DMS 273 (cell line): ENCODE data around the gene NOD2.
A peak's percentile ranks its signal among the peaks of the same experiment; 100 is the strongest.

Experiments
- DNase-seq: peaks from one replicate; lab custom pipeline; 2025; ENCODE audit not compliant: unreplicated experiment; lab: John Stamatoyannopoulos, UW

Gene NOD2

DNA sequence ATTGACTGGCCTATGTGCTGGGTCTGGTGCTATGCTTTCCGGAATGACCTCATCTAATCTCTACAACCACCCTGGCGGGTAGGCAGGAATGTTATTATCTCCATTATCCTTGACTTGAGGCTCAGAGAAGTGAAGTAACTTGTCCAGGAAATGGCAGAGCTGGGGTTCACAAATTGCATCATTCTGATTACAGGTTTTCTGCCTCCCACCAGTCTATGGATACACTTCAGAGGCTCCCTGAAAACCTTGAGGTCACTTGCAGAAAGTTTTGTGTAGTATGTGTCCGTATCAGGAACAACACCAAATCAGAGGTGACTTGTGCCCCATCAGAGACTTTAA lies 19.1 kb downstream of the NOD2 start:
- peak; percentile 40 for DNase-seq

DNA sequence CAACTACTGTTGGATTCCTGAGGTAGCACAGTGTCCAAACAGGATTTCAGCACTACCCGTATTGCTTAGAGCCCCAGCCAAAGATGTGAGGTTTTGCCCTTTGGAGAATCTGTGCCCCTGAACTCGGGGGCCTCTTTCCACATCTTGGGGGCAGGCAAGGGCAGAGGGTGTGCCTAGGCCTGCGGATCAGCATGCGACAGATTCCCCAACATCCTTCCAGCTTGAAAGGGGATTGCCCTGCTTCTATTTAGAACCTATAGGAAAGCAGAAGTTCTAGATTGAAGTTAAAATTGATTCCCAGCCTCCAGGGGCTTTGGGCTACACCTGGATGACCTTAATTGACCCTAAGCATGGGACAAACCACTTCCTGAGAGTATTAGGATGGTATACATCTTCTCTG lies 19.6 kb downstream of the NOD2 start:
- DNase-seq = peak; percentile 37

GRCh38 chr16:50717091-50717490 lies 23.7 kb downstream of the NOD2 start:
- DNase-seq = no peak

DNA sequence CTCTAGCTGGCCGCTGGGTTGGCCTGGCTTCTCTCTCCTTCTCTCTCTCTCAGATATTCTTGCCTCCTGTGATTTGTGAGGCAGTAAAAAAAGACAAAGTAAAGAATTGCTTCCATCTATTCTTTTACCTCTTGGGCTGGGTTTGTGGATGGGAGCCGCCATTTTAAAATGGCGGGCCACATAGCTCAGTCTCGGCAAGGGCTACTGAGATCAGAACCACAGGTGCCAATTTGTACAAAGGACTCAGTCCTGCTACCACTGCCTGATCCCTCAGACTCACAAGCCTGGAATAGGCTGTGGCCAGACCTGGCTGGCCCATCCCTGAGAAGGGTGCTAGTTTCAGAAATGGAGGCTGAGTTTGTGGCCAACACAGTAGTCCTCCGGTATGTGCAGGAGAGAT lies 24.1 kb downstream of the NOD2 start:
- DNase-seq = no peak

DNA sequence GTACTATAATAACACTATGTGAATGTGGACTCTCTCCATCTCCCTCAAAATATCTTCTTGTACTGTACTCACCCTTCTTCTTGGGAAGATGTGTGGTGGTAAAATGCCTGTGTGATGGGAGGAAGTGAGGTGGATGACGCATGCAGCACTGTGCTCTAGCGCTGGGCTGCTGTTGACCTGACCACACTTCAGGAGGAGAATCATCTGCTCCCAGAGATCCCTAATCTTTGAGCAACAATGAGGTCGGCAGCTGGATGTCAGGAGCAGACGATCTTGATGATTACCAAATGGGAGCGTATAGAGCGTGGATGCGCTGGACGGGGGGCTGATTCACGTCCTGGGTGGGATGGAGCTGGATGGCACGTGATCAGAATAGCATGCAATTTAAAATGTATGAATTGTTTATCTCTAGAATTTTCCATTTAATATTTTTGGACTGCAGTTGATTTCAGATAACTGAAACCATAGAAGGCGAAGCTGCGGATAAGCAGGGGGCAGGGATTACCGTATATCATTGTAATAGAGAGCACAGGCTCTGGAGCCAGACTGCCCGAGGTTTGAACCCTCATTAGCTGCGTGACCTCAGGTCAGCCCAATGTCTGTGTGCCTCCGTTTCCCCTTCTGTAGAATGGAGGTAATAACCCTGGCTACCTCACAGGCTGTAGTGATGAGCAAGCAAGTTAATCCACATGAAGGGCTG lies 24.8 kb downstream of the NOD2 start:
- no peak for DNase-seq

GRCh38 chr16:50718761-50719400 lies 25.5 kb downstream of the NOD2 start:
- DNase-seq = no peak

DNA sequence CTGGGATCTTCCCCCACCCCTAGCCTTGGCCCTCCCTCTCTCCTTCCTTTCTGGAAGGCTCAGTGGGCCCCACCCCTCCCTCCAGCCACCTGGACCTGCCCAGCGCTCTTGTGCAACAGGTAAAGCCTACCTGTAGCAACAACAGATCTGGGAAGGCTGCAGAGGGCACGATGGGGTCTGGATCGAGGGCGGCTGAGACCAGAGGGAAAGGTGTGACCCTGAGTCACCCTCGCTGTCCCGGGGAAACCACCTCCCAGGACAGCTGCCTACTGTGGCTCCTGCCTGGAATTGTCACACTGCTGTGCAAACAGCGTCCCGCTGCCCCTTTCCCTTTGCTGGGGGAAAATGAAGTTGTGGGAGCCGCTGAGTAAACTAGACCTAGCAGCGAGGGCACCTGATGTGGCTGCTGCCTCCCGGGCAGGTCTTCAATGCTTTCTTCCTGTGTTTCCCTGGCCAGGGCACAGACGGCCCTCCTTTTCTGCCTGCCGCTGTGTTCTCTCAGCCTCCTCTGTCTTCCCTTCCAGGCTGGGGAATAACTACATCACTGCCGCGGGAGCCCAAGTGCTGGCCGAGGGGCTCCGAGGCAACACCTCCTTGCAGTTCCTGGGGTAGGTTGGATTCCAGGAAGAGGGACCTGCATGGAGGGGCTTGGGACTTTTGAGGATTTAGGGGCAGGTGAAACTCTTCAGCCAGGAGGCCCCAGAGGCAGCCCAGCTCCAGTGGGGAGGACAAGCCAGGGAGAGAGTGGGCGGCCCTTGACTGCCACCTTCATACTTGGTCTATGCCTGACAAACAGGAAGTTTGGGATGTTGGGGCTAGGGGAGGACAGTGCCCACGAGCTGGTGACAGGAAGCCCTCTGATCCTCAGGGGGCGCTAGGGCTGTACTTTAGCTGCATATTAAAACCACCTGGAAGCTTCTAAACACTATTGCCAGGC lies 26.3 kb downstream of the NOD2 start:
- DNase-seq = no peak

GRCh38 chr16:50721549-50722404 lies 28.4 kb downstream of the NOD2 start:
- no peak for DNase-seq

- DNase-seq = no peak
These were observed 29.0 kb downstream of the NOD2 start for GRCh38 chr16:50722405-50722737.

DNA sequence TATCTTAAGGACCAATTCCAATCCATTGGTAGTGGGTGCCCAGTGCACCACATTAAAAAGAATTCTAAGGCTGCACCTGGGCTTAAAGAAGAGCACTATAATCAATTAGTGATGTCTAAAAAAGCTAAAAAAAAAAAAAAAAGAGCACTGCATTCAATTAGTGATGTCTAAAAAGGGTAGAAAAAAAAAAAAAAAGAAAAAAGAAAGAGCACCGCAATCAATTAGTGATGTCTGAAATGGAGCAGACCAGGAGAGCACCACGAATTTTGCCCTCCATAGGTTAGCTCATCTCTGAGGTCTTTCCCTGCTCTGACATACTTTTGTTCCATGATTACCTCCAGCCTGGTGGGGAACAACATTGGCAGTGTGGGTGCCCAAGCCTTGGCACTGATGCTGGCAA lies 29.6 kb downstream of the NOD2 start:
- DNase-seq = no peak

GRCh38 chr16:50724306-50724705 lies 30.9 kb downstream of the NOD2 start:
- peak; percentile 13 for DNase-seq

- DNase-seq = no peak
These were observed 38.0 kb downstream of the NOD2 start for GRCh38 chr16:50731130-50731988.

- DNase-seq = no peak
These were observed 38.8 kb downstream of the NOD2 start for GRCh38 chr16:50731989-50732832.

- DNase-seq = no peak
These were observed 40.1 kb downstream of the NOD2 start for GRCh38 chr16:50733468-50733867.

- DNase-seq = no peak
These were observed 42.3 kb downstream of the NOD2 start for GRCh38 chr16:50735629-50736122.

GRCh38 chr16:50736448-50736847 lies 43.0 kb downstream of the NOD2 start:
- DNase-seq = no peak

- DNase-seq = no peak
These were observed 44.1 kb downstream of the NOD2 start for GRCh38 chr16:50737420-50737959.

DNA sequence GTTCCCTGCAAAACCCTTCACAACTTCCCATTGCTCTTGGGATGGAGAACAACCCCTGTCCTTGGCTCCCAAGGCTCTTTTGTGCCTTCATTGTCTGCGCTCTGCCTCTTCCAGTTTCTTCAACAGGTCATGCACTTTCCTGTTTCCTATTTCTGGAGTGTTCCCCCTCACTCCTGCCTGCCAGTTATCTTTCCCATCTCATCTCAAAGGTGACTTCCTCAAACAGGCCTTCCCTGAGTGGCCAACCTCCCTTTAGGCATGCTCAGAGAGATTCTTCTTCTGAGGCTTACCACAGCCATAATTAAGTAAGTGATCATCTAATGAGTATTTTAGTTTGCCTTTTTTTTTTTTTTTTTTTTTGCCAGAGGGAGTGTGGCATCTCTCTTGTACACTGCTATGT lies 45.6 kb downstream of the NOD2 start:
- no peak for DNase-seq

DNA sequence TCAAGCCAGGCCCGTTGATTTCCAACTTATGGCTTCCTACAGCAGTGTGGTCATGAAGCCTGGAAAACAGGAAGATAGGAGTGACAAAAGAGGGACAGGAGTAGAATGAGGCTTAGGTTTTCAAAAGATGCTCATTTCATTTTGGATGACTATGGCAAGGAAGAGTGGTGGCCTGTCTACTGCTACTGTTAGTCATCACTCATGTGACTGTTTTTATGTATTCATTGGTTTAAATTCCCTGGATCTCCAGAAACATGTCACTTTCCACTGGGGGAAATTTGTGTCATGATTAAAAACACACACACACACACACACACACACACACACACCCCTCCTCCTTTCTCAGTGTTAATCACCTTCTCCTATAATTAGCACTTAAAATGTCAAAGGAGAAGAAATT lies 47.3 kb downstream of the NOD2 start:
- DNase-seq = no peak
